H1 (cell line): ENCODE results near the gene TMEM131L. TPM values are rescaled to one million over a fixed set of nuclear protein-coding genes. Genes with fewer than 3 reads are reported as not detected.
A peak's percentile ranks its signal among the peaks of the same experiment; 100 is the strongest.

ENCODE experiments used
- ATF2 ChIP-seq: IDR thresholded peaks from 2 replicates; pipeline ENCODE4 v1.6.1; 2012; ENCODE audit warnings: low read length, inconsistent platforms
- JUN ChIP-seq: IDR thresholded peaks from 2 replicates; pipeline ENCODE4 v1.6.1; 2011; ENCODE audit warnings: low read depth, mild to moderate bottlenecking, improper control_type of control experiment, low read length
- MAFK ChIP-seq: IDR thresholded peaks from 2 replicates; pipeline ENCODE4 v1.6.1; 2012; ENCODE audit warnings: low read depth, mild to moderate bottlenecking, improper control_type of control experiment, low read length
- NRF1 ChIP-seq: IDR thresholded peaks from 2 replicates; pipeline ENCODE4 v1.6.1; 2011; ENCODE audit warnings: mild to moderate bottlenecking, low read depth, low read length, improper control_type of control experiment
- SP2 ChIP-seq: IDR thresholded peaks from 2 replicates; pipeline ENCODE4 v1.6.1; 2012; ENCODE audit warnings: mild to moderate bottlenecking, low read length, inconsistent platforms
- polyA plus RNA-seq, 7 experiments: library from polyadenylated mRNA; depleted of rRNA in 3 of 7; stranded (reverse) in 5 of 7; unstranded in 2 of 7; fragments of >200 nt in 5 of 7; fragments of 200-250 nt in 2 of 7; gene quantifications; 1 replicate in 5 of 7; 2 replicates in 1 of 7; 4 replicates in 1 of 7; pipeline versions ENCODE4 v1.2.1 to v1.2.3, GENCODE V29; 2011 to 2013; ENCODE audit warnings: missing spikeins in 2 of 7, mixed read lengths in 2 of 7
- total RNA-seq: library from RNA; stranded (reverse); fragmentation: NEBNext Ultra II Directional; extraction: Animal tissue kit (Norgen Biotek cat#: 25700); gene quantifications from 2 replicates; pipeline ENCODE4 v1.2.1, GENCODE V29; 2021
- TF ChIP-seq, protein P1 (sequence below): fragments of 300-600 bp; sonication (generic); IDR thresholded peaks from 2 replicates; pipeline ENCODE4 v1.7.1; 2012; ENCODE audit warnings: low read length, moderate library complexity, mild to moderate bottlenecking, inconsistent platforms; ENCODE audit not compliant: insufficient replicate concordance
- TF ChIP-seq, protein P2 (sequence below): IDR thresholded peaks from 2 replicates; pipeline ENCODE4 v1.6.1; 2011; ENCODE audit warnings: low read depth, mild to moderate bottlenecking, low read length; ENCODE audit not compliant: insufficient read depth

Gene TMEM131L
- total and polyA plus RNA-seq, 2 of the 8 experiments (the other 6 are each of a cell fraction or from before 2014, with no cell fraction given) = 14.3 to 26.1 TPM

GRCh38 chr4:153535772-153536513 lies 69.8 kb downstream of the TMEM131L start (continued):
- TF ChIP-seq, protein P1, sequence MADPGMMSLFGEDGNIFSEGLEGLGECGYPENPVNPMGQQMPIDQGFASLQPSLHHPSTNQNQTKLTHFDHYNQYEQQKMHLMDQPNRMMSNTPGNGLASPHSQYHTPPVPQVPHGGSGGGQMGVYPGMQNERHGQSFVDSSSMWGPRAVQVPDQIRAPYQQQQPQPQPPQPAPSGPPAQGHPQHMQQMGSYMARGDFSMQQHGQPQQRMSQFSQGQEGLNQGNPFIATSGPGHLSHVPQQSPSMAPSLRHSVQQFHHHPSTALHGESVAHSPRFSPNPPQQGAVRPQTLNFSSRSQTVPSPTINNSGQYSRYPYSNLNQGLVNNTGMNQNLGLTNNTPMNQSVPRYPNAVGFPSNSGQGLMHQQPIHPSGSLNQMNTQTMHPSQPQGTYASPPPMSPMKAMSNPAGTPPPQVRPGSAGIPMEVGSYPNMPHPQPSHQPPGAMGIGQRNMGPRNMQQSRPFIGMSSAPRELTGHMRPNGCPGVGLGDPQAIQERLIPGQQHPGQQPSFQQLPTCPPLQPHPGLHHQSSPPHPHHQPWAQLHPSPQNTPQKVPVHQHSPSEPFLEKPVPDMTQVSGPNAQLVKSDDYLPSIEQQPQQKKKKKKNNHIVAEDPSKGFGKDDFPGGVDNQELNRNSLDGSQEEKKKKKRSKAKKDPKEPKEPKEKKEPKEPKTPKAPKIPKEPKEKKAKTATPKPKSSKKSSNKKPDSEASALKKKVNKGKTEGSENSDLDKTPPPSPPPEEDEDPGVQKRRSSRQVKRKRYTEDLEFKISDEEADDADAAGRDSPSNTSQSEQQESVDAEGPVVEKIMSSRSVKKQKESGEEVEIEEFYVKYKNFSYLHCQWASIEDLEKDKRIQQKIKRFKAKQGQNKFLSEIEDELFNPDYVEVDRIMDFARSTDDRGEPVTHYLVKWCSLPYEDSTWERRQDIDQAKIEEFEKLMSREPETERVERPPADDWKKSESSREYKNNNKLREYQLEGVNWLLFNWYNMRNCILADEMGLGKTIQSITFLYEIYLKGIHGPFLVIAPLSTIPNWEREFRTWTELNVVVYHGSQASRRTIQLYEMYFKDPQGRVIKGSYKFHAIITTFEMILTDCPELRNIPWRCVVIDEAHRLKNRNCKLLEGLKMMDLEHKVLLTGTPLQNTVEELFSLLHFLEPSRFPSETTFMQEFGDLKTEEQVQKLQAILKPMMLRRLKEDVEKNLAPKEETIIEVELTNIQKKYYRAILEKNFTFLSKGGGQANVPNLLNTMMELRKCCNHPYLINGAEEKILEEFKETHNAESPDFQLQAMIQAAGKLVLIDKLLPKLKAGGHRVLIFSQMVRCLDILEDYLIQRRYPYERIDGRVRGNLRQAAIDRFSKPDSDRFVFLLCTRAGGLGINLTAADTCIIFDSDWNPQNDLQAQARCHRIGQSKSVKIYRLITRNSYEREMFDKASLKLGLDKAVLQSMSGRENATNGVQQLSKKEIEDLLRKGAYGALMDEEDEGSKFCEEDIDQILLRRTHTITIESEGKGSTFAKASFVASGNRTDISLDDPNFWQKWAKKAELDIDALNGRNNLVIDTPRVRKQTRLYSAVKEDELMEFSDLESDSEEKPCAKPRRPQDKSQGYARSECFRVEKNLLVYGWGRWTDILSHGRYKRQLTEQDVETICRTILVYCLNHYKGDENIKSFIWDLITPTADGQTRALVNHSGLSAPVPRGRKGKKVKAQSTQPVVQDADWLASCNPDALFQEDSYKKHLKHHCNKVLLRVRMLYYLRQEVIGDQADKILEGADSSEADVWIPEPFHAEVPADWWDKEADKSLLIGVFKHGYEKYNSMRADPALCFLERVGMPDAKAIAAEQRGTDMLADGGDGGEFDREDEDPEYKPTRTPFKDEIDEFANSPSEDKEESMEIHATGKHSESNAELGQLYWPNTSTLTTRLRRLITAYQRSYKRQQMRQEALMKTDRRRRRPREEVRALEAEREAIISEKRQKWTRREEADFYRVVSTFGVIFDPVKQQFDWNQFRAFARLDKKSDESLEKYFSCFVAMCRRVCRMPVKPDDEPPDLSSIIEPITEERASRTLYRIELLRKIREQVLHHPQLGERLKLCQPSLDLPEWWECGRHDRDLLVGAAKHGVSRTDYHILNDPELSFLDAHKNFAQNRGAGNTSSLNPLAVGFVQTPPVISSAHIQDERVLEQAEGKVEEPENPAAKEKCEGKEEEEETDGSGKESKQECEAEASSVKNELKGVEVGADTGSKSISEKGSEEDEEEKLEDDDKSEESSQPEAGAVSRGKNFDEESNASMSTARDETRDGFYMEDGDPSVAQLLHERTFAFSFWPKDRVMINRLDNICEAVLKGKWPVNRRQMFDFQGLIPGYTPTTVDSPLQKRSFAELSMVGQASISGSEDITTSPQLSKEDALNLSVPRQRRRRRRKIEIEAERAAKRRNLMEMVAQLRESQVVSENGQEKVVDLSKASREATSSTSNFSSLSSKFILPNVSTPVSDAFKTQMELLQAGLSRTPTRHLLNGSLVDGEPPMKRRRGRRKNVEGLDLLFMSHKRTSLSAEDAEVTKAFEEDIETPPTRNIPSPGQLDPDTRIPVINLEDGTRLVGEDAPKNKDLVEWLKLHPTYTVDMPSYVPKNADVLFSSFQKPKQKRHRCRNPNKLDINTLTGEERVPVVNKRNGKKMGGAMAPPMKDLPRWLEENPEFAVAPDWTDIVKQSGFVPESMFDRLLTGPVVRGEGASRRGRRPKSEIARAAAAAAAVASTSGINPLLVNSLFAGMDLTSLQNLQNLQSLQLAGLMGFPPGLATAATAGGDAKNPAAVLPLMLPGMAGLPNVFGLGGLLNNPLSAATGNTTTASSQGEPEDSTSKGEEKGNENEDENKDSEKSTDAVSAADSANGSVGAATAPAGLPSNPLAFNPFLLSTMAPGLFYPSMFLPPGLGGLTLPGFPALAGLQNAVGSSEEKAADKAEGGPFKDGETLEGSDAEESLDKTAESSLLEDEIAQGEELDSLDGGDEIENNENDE = peak; percentile 42
- TF ChIP-seq, protein P2, sequence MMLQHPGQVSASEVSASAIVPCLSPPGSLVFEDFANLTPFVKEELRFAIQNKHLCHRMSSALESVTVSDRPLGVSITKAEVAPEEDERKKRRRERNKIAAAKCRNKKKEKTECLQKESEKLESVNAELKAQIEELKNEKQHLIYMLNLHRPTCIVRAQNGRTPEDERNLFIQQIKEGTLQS = no peak
- TF ChIP-seq JUN (no peak), SP2 (no peak), NRF1 (no peak), ATF2 (no peak), MAFK (no peak)
